GM21390 (cell line): ENCODE measurements around the gene AIF1.
A peak's percentile ranks its signal among the peaks of the same experiment; 100 is the strongest.

Experiments used
- ATAC-seq: cut with Tn5 transposase; IDR thresholded peaks from one replicate; pipeline ENCODE4 v1.9.1; 2021; ENCODE audit not compliant: unreplicated experiment

Gene AIF1

GRCh38 chr6:31663126-31663960 is 48.3 kb downstream of the AIF1 start:
- ATAC-seq, result no peak

- no peak for ATAC-seq
Observed at GRCh38 chr6:31663961-31664789, 49.1 kb downstream of the AIF1 start.

- no peak for ATAC-seq
Observed at GRCh38 chr6:31664790-31665500, 49.9 kb downstream of the AIF1 start, which contains the start of gene GPANK1. TSS of gene GPANK1 (minus strand) at chr6:31664997. CDS start at chr6:31664478, 519 bp downstream.

- ATAC-seq, result peak; percentile 78
Observed at GRCh38 chr6:31665501-31666336, 50.7 kb downstream of the AIF1 start, which contains the start of gene CSNK2B. TSS of gene CSNK2B (plus strand) at chr6:31666080. CDS start at chr6:31666832, 752 bp downstream.

- no peak for ATAC-seq
Observed at GRCh38 chr6:31666337-31666965, 51.4 kb downstream of the AIF1 start.
